Measurements from ENCODE around the gene MTMR12.

MTMR12 gene

GRCh38 chr5:32251871-32252458 lies 60.8 kb downstream of the MTMR12 start:
- H3K4ac ChIP-seq (ENCODE audit: low read depth, low read length) = no peak overlapping the region
- H3K4me3 ChIP-seq (ENCODE audit: low read depth, low read length) = no peak overlapping the region
- no peak for DNase-seq
- no peak overlapping the region for H4K12ac ChIP-seq (ENCODE audit: low read depth, low read length)
- H2BK12ac ChIP-seq (ENCODE audit: low read length) = no peak overlapping the region
- no peak overlapping the region for H2AFZ ChIP-seq (ENCODE audit: insufficient read depth, low read length, poor library complexity)
- H3K27ac ChIP-seq (ENCODE audit: low read depth, low read length) = no peak overlapping the region
- H2BK5ac ChIP-seq (ENCODE audit: low read depth, low read length, poor library complexity) = no peak overlapping the region
- H3K18ac ChIP-seq (ENCODE audit: low read length) = no peak overlapping the region
- no peaks in the 10 kb centered on the region for H3K27me3 ChIP-seq (ENCODE audit: insufficient read depth, low read length)
- no peak overlapping the region for H3K4me2 ChIP-seq (ENCODE audit: low read length)
- no peaks in the 10 kb centered on the region for H3K9me3 ChIP-seq (ENCODE audit: insufficient read depth, low read depth, low read length)
- H2BK120ac ChIP-seq (ENCODE audit: insufficient read depth, low read length, poor library complexity) = no peak overlapping the region
- H3K79me2 ChIP-seq (ENCODE audit: control insufficient read depth, insufficient read depth, low read length, poor library complexity) = no peaks in the 10 kb centered on the region
- no peak overlapping the region for H3K14ac ChIP-seq (ENCODE audit: low read length)
- no CpG with 5 or more reads among the region's 8 CpGs for WGBS (ENCODE audit: extremely low coverage, insufficient coverage, insufficient read length)
- H3K79me1 ChIP-seq (ENCODE audit: low read length) = no peaks in the 10 kb centered on the region
- peaks cover 6 to 21% of the 10 kb centered on the region in 2 experiments for H3K36me3 ChIP-seq (ENCODE audit: control insufficient read depth in 1 of 2, insufficient read depth in 2 of 2, low read length in 2 of 2)
- peaks cover 0 to 7% of the 10 kb centered on the region in 2 experiments for H3K4me1 ChIP-seq (ENCODE audit: control insufficient read depth in 1 of 2, insufficient read depth in 2 of 2, low read length in 2 of 2)
- no peak overlapping the region for H3K9ac ChIP-seq (ENCODE audit: low read length)
- no peak overlapping the region for H2AK5ac ChIP-seq (ENCODE audit: low read length)
- H4K8ac ChIP-seq (ENCODE audit: low read depth, low read length) = no peak overlapping the region
- H3K23ac ChIP-seq (ENCODE audit: low read length) = no peak overlapping the region
- H4K91ac ChIP-seq (ENCODE audit: low read depth, low read length) = no peak overlapping the region

- Histone ChIP-seq H3K4me1 (ENCODE audit: control insufficient read depth in 1 of 2, insufficient read depth in 2 of 2, low read length in 2 of 2) (peaks cover 0 to 7% of the 10 kb centered on the region in 2 experiments), H3K79me2 (ENCODE audit: control insufficient read depth, insufficient read depth, low read length, poor library complexity) (no peaks in the 10 kb centered on the region)
Observed at GRCh38 chr5:32249668-32250067, 63.1 kb downstream of the MTMR12 start.

DNA sequence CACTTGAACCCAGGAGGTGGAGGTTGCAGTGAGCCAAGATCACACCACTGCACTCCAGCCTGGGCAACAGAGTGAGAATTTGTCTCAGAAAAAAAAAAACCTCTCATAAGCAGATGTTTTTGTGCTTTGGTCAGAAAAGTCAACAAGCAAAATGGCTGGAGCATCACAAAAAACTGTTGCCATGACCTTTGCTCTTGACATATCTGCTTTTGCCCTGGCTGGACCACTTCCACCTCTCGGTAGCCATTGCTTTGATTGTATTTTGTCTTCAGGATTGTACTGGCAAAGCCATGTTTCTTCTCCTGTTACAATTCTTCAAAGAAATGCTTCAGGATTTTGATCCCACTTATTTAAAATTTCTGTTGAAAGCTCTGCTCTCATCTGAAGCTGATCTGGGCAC lies 67.0 kb downstream of the MTMR12 start:
- no CpG with 5 or more reads among the region's 1 CpG for WGBS (ENCODE audit: extremely low coverage, insufficient coverage, insufficient read length)
- Histone ChIP-seq H2BK12ac (ENCODE audit: low read length) (no peak overlapping the region), H3K18ac (ENCODE audit: low read length) (no peak overlapping the region), H3K14ac (ENCODE audit: low read length) (no peak overlapping the region), H3K4me1 (ENCODE audit: control insufficient read depth in 1 of 2, insufficient read depth in 2 of 2, low read length in 2 of 2) (peaks cover 0 to 7% of the 10 kb centered on the region in 2 experiments), H3K27me3 (ENCODE audit: insufficient read depth, low read length) (no peaks in the 10 kb centered on the region), H3K79me2 (ENCODE audit: control insufficient read depth, insufficient read depth, low read length, poor library complexity) (no peaks in the 10 kb centered on the region), H4K8ac (ENCODE audit: low read depth, low read length) (no peak overlapping the region), H3K27ac (ENCODE audit: low read depth, low read length) (no peak overlapping the region), H3K4ac (ENCODE audit: low read depth, low read length) (no peak overlapping the region), H4K12ac (ENCODE audit: low read depth, low read length) (no peak overlapping the region), H3K4me3 (ENCODE audit: low read depth, low read length) (no peak overlapping the region), H2BK120ac (ENCODE audit: insufficient read depth, low read length, poor library complexity) (no peak overlapping the region), H2BK5ac (ENCODE audit: low read depth, low read length, poor library complexity) (no peak overlapping the region), H3K9me3 (ENCODE audit: insufficient read depth, low read depth, low read length) (no peaks in the 10 kb centered on the region), H3K4me2 (ENCODE audit: low read length) (no peak overlapping the region), H2AK5ac (ENCODE audit: low read length) (no peak overlapping the region), H3K79me1 (ENCODE audit: low read length) (no peaks in the 10 kb centered on the region), H3K36me3 (ENCODE audit: control insufficient read depth in 1 of 2, insufficient read depth in 2 of 2, low read length in 2 of 2) (peaks cover 5 to 16% of the 10 kb centered on the region in 2 experiments), H4K91ac (ENCODE audit: low read depth, low read length) (no peak overlapping the region), H2AFZ (ENCODE audit: insufficient read depth, low read length, poor library complexity) (no peak overlapping the region), H3K9ac (ENCODE audit: low read length) (no peak overlapping the region), H3K23ac (ENCODE audit: low read length) (no peak overlapping the region)
- no peak for DNase-seq

More at GRCh38 chr5:32249668-32250067, 63.1 kb downstream of the MTMR12 start:
- no peak for DNase-seq
- no peak overlapping the region for H4K91ac ChIP-seq (ENCODE audit: low read depth, low read length)
- H2BK12ac ChIP-seq (ENCODE audit: low read length) = no peak overlapping the region
- H4K8ac ChIP-seq (ENCODE audit: low read depth, low read length) = no peak overlapping the region
- no peak overlapping the region for H3K27ac ChIP-seq (ENCODE audit: low read depth, low read length)
- H3K4ac ChIP-seq (ENCODE audit: low read depth, low read length) = no peak overlapping the region
- no peaks in the 10 kb centered on the region for H3K27me3 ChIP-seq (ENCODE audit: insufficient read depth, low read length)
- no peak overlapping the region for H2BK120ac ChIP-seq (ENCODE audit: insufficient read depth, low read length, poor library complexity)
- H2BK5ac ChIP-seq (ENCODE audit: low read depth, low read length, poor library complexity) = no peak overlapping the region
- no peak overlapping the region for H3K23ac ChIP-seq (ENCODE audit: low read length)
- no peak overlapping the region for H2AK5ac ChIP-seq (ENCODE audit: low read length)
- no peaks in the 10 kb centered on the region for H3K9me3 ChIP-seq (ENCODE audit: insufficient read depth, low read depth, low read length)
- H3K18ac ChIP-seq (ENCODE audit: low read length) = no peak overlapping the region
- H3K4me2 ChIP-seq (ENCODE audit: low read length) = no peak overlapping the region
- no peak overlapping the region for H3K9ac ChIP-seq (ENCODE audit: low read length)
- no peak overlapping the region for H4K12ac ChIP-seq (ENCODE audit: low read depth, low read length)
- no peak overlapping the region for H2AFZ ChIP-seq (ENCODE audit: insufficient read depth, low read length, poor library complexity)
- H3K4me3 ChIP-seq (ENCODE audit: low read depth, low read length) = no peak overlapping the region
- peaks cover 9 to 19% of the 10 kb centered on the region in 2 experiments for H3K36me3 ChIP-seq (ENCODE audit: control insufficient read depth in 1 of 2, insufficient read depth in 2 of 2, low read length in 2 of 2)
- H3K79me1 ChIP-seq (ENCODE audit: low read length) = no peaks in the 10 kb centered on the region
- no peak overlapping the region for H3K14ac ChIP-seq (ENCODE audit: low read length)
- no CpG with 5 or more reads among the region's 2 CpGs for WGBS (ENCODE audit: extremely low coverage, insufficient coverage, insufficient read length)

DNA sequence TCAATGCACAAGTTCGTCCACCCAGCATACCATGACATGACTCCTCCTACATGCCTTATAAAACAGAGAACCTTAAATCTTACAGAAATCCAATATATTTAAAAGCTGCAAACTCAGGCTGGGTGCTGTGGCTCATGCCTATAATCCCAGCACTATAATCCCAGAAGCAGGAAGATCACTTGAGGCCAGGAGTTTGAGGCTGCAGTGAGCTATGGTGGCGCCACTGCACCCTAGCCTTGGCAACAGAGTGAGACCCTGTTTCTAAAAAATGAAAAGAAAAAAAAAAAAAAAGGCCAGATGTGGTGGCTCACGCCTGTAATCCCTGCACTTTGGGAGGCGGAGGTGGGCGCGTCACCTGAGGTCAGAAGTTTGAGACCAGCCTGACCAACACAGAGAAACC lies 68.7 kb downstream of the MTMR12 start:
- Histone ChIP-seq H3K4me2 (ENCODE audit: low read length) (no peak overlapping the region), H3K27ac (ENCODE audit: low read depth, low read length) (no peak overlapping the region), H3K9me3 (ENCODE audit: insufficient read depth, low read depth, low read length) (no peaks in the 10 kb centered on the region), H2BK5ac (ENCODE audit: low read depth, low read length, poor library complexity) (no peak overlapping the region), H4K12ac (ENCODE audit: low read depth, low read length) (no peak overlapping the region), H3K4ac (ENCODE audit: low read depth, low read length) (no peak overlapping the region), H3K4me3 (ENCODE audit: low read depth, low read length) (no peak overlapping the region), H3K36me3 (ENCODE audit: control insufficient read depth in 1 of 2, insufficient read depth in 2 of 2, low read length in 2 of 2) (peaks cover 8 to 16% of the 10 kb centered on the region in 2 experiments), H2AFZ (ENCODE audit: insufficient read depth, low read length, poor library complexity) (no peak overlapping the region), H3K79me2 (ENCODE audit: control insufficient read depth, insufficient read depth, low read length, poor library complexity) (no peaks in the 10 kb centered on the region), H4K8ac (ENCODE audit: low read depth, low read length) (no peak overlapping the region), H3K4me1 (ENCODE audit: control insufficient read depth in 1 of 2, insufficient read depth in 2 of 2, low read length in 2 of 2) (no peaks in the 10 kb centered on the region), H2BK120ac (ENCODE audit: insufficient read depth, low read length, poor library complexity) (no peak overlapping the region), H3K23ac (ENCODE audit: low read length) (no peak overlapping the region), H2AK5ac (ENCODE audit: low read length) (no peak overlapping the region), H2BK12ac (ENCODE audit: low read length) (no peak overlapping the region), H3K18ac (ENCODE audit: low read length) (no peak overlapping the region), H3K9ac (ENCODE audit: low read length) (no peak overlapping the region), H4K91ac (ENCODE audit: low read depth, low read length) (no peak overlapping the region), H3K27me3 (ENCODE audit: insufficient read depth, low read length) (no peaks in the 10 kb centered on the region), H3K79me1 (ENCODE audit: low read length) (no peaks in the 10 kb centered on the region), H3K14ac (ENCODE audit: low read length) (no peak overlapping the region)
- no peak for DNase-seq
- WGBS (ENCODE audit: extremely low coverage, insufficient coverage, insufficient read length) = no CpG with 5 or more reads among the region's 6 CpGs

Measured in trophoblast cell (in vitro differentiated cells and primary cell).